Measurements from ENCODE around the gene PPFIBP1. TPM values are rescaled to one million over a fixed set of nuclear protein-coding genes. Genes with fewer than 3 reads are reported as not detected.

The PPFIBP1 gene
- total and polyA plus RNA-seq, 2 of the 13 experiments (the other 11 are each of a cell fraction or from before 2014, with no cell fraction given), result 16.2 to 21.8 TPM

DNA sequence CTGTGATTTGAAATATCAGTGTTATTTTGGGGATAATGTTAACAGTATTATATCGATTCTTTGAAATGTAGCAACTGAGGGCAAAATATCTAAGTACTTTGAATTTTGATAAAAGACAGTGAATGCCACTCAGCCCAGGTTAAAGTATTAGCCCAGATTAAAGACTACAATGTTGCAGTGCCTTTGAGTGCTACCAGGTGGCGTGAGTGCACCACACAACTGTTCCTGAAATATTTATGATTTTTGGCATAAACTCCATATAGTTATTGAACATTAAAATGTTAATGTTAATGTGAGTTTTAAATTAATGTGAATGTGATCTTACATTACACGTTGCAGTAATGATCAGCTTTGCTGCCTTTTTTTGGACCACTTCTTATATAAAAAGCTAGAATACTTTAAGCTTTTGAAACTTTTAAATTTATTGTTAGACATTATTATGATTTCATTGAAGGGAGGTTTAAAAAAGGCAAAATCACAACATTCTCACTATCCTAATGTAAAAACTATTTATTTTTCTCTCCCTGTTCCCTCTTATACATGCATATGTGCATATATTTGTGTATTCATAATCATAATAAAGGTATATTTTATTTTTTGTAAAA lies 209.1 kb downstream of the PPFIBP1 start (continued):
- TF ChIP-seq, protein P1, sequence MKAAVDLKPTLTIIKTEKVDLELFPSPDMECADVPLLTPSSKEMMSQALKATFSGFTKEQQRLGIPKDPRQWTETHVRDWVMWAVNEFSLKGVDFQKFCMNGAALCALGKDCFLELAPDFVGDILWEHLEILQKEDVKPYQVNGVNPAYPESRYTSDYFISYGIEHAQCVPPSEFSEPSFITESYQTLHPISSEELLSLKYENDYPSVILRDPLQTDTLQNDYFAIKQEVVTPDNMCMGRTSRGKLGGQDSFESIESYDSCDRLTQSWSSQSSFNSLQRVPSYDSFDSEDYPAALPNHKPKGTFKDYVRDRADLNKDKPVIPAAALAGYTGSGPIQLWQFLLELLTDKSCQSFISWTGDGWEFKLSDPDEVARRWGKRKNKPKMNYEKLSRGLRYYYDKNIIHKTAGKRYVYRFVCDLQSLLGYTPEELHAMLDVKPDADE (CRISPR knock-in tag; IDR thresholded peaks at IDR 0.05), result no peak
- TF ChIP-seq, protein P2, sequence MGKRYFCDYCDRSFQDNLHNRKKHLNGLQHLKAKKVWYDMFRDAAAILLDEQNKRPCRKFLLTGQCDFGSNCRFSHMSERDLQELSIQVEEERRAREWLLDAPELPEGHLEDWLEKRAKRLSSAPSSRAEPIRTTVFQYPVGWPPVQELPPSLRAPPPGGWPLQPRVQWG (CRISPR knock-in tag; IDR thresholded peaks at IDR 0.05; ENCODE audit: borderline replicate concordance, low read depth), result no peak
- TF ChIP-seq RAD21 (CRISPR knock-in tag; IDR thresholded peaks at IDR 0.05) (peak; percentile 61; the same call in 1 of the 2 replicates), HIVEP1 (CRISPR knock-in tag; IDR thresholded peaks at IDR 0.05) (no peak), PHB2 (IDR thresholded peaks at IDR 0.05; ENCODE audit: partially characterized antibody) (no peak), SP140L (CRISPR knock-in tag; IDR thresholded peaks at IDR 0.05; ENCODE audit: borderline replicate concordance) (no peak), HMG20B (CRISPR knock-in tag; conservative IDR thresholded peaks at IDR 0.05) (no peak), TBP (CRISPR knock-in tag; IDR thresholded peaks at IDR 0.05) (no peak), ZNF383 (CRISPR knock-in tag; IDR thresholded peaks at IDR 0.05; ENCODE audit: borderline replicate concordance) (no peak), ZNF350 (CRISPR knock-in tag; IDR thresholded peaks at IDR 0.05; ENCODE audit: borderline replicate concordance, low read depth) (no peak), PHF8 (CRISPR knock-in tag; IDR thresholded peaks at IDR 0.05) (no peak)
- TF ChIP-seq, protein P3, sequence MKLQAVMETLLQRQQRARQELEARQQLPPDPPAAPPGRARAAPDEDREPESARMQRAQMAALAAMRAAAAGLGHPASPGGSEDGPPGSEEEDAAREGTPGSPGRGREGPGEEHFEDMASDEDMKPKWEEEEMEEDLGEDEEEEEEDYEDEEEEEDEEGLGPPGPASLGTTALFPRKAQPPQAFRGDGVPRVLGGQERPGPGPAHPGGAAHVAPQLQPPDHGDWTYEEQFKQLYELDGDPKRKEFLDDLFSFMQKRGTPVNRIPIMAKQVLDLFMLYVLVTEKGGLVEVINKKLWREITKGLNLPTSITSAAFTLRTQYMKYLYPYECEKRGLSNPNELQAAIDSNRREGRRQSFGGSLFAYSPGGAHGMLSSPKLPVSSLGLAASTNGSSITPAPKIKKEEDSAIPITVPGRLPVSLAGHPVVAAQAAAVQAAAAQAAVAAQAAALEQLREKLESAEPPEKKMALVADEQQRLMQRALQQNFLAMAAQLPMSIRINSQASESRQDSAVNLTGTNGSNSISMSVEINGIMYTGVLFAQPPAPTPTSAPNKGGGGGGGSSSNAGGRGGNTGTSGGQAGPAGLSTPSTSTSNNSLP (IDR thresholded peaks at IDR 0.05; ENCODE audit: low read depth, low read length), result 0 out of 2 replicates have a peak, but pooled peaks have one; percentile 24
- TF ChIP-seq, protein P4, sequence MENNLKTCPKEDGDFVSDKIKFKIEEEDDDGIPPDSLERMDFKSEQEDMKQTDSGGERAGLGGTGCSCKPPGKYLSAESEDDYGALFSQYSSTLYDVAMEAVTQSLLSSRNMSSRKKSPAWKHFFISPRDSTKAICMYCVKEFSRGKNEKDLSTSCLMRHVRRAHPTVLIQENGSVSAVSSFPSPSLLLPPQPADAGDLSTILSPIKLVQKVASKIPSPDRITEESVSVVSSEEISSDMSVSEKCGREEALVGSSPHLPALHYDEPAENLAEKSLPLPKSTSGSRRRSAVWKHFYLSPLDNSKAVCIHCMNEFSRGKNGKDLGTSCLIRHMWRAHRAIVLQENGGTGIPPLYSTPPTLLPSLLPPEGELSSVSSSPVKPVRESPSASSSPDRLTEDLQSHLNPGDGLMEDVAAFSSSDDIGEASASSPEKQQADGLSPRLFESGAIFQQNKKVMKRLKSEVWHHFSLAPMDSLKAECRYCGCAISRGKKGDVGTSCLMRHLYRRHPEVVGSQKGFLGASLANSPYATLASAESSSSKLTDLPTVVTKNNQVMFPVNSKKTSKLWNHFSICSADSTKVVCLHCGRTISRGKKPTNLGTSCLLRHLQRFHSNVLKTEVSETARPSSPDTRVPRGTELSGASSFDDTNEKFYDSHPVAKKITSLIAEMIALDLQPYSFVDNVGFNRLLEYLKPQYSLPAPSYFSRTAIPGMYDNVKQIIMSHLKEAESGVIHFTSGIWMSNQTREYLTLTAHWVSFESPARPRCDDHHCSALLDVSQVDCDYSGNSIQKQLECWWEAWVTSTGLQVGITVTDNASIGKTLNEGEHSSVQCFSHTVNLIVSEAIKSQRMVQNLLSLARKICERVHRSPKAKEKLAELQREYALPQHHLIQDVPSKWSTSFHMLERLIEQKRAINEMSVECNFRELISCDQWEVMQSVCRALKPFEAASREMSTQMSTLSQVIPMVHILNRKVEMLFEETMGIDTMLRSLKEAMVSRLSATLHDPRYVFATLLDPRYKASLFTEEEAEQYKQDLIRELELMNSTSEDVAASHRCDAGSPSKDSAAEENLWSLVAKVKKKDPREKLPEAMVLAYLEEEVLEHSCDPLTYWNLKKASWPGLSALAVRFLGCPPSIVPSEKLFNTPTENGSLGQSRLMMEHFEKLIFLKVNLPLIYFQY (CRISPR knock-in tag; IDR thresholded peaks at IDR 0.05; ENCODE audit: borderline replicate concordance), result no peak
- TF ChIP-seq, protein P5, sequence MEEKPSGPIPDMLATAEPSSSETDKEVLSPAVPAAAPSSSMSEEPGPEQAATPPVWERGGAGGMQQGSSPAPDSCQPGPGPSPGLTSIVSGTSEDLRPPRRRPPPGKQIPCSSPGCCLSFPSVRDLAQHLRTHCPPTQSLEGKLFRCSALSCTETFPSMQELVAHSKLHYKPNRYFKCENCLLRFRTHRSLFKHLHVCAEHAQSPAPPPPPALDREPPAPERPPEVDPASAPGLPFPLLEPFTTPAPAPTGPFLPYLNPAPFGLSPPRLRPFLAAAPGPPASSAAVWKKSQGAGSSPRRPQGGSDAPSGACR (CRISPR knock-in tag; IDR thresholded peaks at IDR 0.05), result no peak
